IPS-11a (cell line): Measurements from ENCODE around the gene ARID3B.
"Not testable (repeated sequence)": the region's sequence is repeated elsewhere in the genome, so short reads cannot be mapped to it uniquely, and the experiment has no call there.

Experiments used
- H3K4me3 ChIP-seq: one replicate; pipeline ENCODE4 v1.5.1; 2013; ENCODE audit warnings: low read depth, low read length, control low read depth

Gene ARID3B

GRCh38 chr15:74618841-74619596 lies 78.0 kb downstream of the ARID3B start:
- H3K4me3 ChIP-seq = no peak overlapping the region

- H3K4me3 ChIP-seq = no peak overlapping the region
These were observed 79.1 kb downstream of the ARID3B start for GRCh38 chr15:74619916-74620635.

- H3K4me3 ChIP-seq = no peak overlapping the region
These were observed 79.9 kb downstream of the ARID3B start for GRCh38 chr15:74620636-74621545.

GRCh38 chr15:74621546-74621920 lies 80.5 kb downstream of the ARID3B start:
- no peak overlapping the region for H3K4me3 ChIP-seq

- H3K4me3 ChIP-seq = no peak overlapping the region
These were observed 80.9 kb downstream of the ARID3B start for GRCh38 chr15:74621936-74622335.

GRCh38 chr15:74622758-74623157 lies 81.7 kb downstream of the ARID3B start:
- H3K4me3 ChIP-seq = no peak overlapping the region

GRCh38 chr15:74624020-74624602 lies 83.1 kb downstream of the ARID3B start:
- no peak overlapping the region for H3K4me3 ChIP-seq

- no peak overlapping the region for H3K4me3 ChIP-seq
These were observed 84.7 kb downstream of the ARID3B start for GRCh38 chr15:74625693-74626092.

GRCh38 chr15:74626336-74626735 lies 85.3 kb downstream of the ARID3B start:
- H3K4me3 ChIP-seq = no peak overlapping the region

- no peak overlapping the region for H3K4me3 ChIP-seq
These were observed 86.0 kb downstream of the ARID3B start for GRCh38 chr15:74626752-74627692.

GRCh38 chr15:74627766-74628165 lies 86.7 kb downstream of the ARID3B start:
- no peak overlapping the region for H3K4me3 ChIP-seq

- H3K4me3 ChIP-seq = no peak overlapping the region
These were observed 87.2 kb downstream of the ARID3B start for GRCh38 chr15:74628199-74628598.

GRCh38 chr15:74628949-74629348 lies 87.9 kb downstream of the ARID3B start:
- H3K4me3 ChIP-seq = no peak overlapping the region

- H3K4me3 ChIP-seq = not testable (repeated sequence)
These were observed 88.7 kb downstream of the ARID3B start for GRCh38 chr15:74629696-74630095.

- no peak overlapping the region for H3K4me3 ChIP-seq
These were observed 89.5 kb downstream of the ARID3B start for GRCh38 chr15:74630284-74631086.

- H3K4me3 ChIP-seq = no peak overlapping the region
These were observed 90.0 kb downstream of the ARID3B start for GRCh38 chr15:74631087-74631385.

GRCh38 chr15:74631408-74631807 lies 90.4 kb downstream of the ARID3B start:
- no peak overlapping the region for H3K4me3 ChIP-seq

- H3K4me3 ChIP-seq = no peak overlapping the region
These were observed 91.0 kb downstream of the ARID3B start for GRCh38 chr15:74631935-74632560.

- no peak overlapping the region for H3K4me3 ChIP-seq
These were observed 91.6 kb downstream of the ARID3B start for GRCh38 chr15:74632601-74633000.
